ENCODE data around the gene WNT9A. TPM values are rescaled to one million over a fixed set of nuclear protein-coding genes. Genes with fewer than 3 reads are reported as not detected.

The WNT9A gene
- total and polyA plus RNA-seq, 3 experiments from 2014 or later = 0.07 to 0.13 TPM; not detected in 1

DNA sequence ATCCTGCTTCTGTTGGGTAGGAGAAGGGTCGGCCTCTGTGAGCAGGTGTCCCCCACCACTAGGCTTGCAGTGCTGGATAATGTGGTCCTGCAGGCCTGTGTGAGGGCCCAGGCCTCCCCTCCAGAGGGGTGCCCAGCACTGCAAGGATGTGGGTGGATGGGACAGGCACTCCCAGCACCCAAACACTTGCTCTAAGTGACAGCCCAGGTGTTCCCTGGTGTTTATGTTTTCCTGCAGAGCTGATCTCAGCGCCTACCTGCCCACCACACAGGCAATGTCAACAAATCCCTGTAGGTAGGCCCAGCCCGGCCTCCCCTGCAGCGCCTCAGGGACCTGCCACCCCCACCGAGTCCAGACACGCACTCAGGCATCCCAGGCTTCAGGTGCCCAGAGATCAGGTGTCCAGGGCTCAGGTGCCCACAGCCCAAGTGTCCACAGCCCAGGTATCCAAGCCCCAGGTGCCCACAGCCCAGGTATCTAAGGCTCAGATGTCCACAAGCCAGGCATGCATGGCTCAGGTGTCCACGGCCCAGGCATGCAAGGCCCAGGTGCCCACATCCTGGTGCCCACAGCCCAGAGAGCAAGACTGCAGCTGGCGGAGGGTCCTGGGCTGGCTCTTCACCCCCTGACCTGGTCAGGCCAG lies 59.2 kb downstream of the WNT9A start:
- no peak overlapping the region for H3K27ac ChIP-seq (ENCODE audit: low read depth, low read length)
- CTCF ChIA-PET = no interaction called here
- H3K36me3 Mint-ChIP-seq = no peaks in the 10 kb centered on the region

GRCh38 chr1:227887697-227888403 lies 59.9 kb downstream of the WNT9A start:
- Histone ChIP-seq H3K9me3 (ENCODE audit: low read length) (no peaks in the 10 kb centered on the region), H3K4me1 (ENCODE audit: insufficient read depth, low read length) (peaks cover 36% of the 10 kb centered on the region), H3K36me3 (ENCODE audit: insufficient read depth, low read length) (no peaks in the 10 kb centered on the region), H3K4me3 (ENCODE audit: low read length) (no peak overlapping the region), H3K27me3 (ENCODE audit: insufficient read depth, low read length, poor library complexity, severe bottlenecking) (no peaks in the 10 kb centered on the region), H3K27ac (ENCODE audit: low read depth, low read length) (no peak overlapping the region)
- Mint-ChIP-seq H3K27me3 (no peaks in the 10 kb centered on the region), H3K4me3 (peak overlapping the region in 6 of 7 donors; percentile 8 to 74 (median 70)), H3K36me3 (no peaks in the 10 kb centered on the region), H3K4me1 (peaks cover 14 to 43% (median 22%) of the 10 kb centered on the region in 3 donors), H3K27ac (peak overlapping the region in 2 of 8 donors; percentile 77 to 79), H3K9me3 (no peaks in the 10 kb centered on the region)
- ChIA-PET CTCF (no interaction called here), POLR2A (interaction anchor here (1.5 kb wide), 1 partner anchor 122 kb away, joined by 4 read pairs; no protein-coding TSS in a partner anchor)
- DNase-seq = peak in 1 of 5 donors; percentile 50

More for the DNA sequence above, 59.2 kb downstream of the WNT9A start:
- Histone ChIP-seq H3K36me3 (ENCODE audit: insufficient read depth, low read length) (no peaks in the 10 kb centered on the region), H3K4me1 (ENCODE audit: insufficient read depth, low read length) (peaks cover 36% of the 10 kb centered on the region), H3K9me3 (ENCODE audit: low read length) (no peaks in the 10 kb centered on the region), H3K4me3 (ENCODE audit: low read length) (no peak overlapping the region), H3K27me3 (ENCODE audit: insufficient read depth, low read length, poor library complexity, severe bottlenecking) (no peaks in the 10 kb centered on the region)
- Mint-ChIP-seq H3K4me3 (no peak overlapping the region), H3K4me1 (peaks cover 14 to 39% (median 22%) of the 10 kb centered on the region in 3 donors), H3K27ac (peak overlapping the region in 1 of 8 donors; percentile 47), H3K27me3 (no peaks in the 10 kb centered on the region), H3K9me3 (no peaks in the 10 kb centered on the region)
- POLR2A ChIA-PET = no interaction called here
- DNase-seq = peak in 1 of 5 donors; percentile 42

DNA sequence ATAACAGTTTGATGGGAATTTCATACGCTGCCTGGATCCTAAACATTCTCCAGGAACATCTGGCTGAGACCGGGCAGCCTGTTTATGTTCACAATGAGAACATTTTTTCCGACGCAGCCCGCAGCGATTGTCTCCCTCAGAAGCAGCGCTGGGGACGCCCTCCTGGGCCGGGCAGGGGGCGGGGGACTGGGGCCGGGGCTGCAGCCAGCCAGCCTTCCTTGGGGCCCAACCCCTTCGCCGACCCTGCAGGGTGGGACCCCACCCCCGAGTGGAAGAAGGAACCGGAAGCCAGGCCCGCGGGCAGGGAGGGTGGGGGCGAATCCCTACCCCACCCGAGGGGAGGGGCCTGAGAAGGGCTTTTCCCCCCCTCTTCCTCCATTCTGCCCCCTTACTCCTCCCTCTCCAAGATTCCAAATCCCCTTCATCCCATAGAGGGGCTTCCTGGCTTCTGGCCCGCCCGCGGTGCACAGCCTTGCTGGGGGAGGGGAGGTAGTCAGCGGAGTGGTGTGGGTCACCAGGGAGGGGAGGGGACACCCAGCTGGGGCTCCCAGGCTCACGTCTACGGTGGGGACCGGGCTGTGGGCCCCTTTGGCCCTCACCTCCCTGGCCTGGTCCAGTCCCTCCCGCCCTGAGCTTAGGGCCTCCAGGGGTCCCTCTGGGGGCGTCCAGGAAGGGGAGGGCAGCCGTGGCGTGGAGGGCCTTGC lies 60.6 kb downstream of the WNT9A start:
- no peak overlapping the region for H3K27ac ChIP-seq (ENCODE audit: low read depth, low read length)
- POLR2A ChIA-PET = interaction anchor here (1.5 kb wide), 1 partner anchor 121 kb away, joined by 4 read pairs; no protein-coding TSS in a partner anchor
- H3K9me3 ChIP-seq (ENCODE audit: low read length) = no peaks in the 10 kb centered on the region
- no peaks in the 10 kb centered on the region for H3K27me3 ChIP-seq (ENCODE audit: insufficient read depth, low read length, poor library complexity, severe bottlenecking)
- no peaks in the 10 kb centered on the region for H3K27me3 Mint-ChIP-seq
- peak overlapping the region in 3 of 8 donors; percentile 58 to 81 (median 75) for H3K27ac Mint-ChIP-seq
- H3K4me3 Mint-ChIP-seq = peak overlapping the region in 4 of 7 donors; percentile 55 to 68 (median 66)
- H3K36me3 ChIP-seq (ENCODE audit: insufficient read depth, low read length) = no peaks in the 10 kb centered on the region
- H3K36me3 Mint-ChIP-seq = no peaks in the 10 kb centered on the region
- H3K4me1 ChIP-seq (ENCODE audit: insufficient read depth, low read length) = peaks cover 36% of the 10 kb centered on the region
- peaks cover 16 to 46% (median 26%) of the 10 kb centered on the region in 3 donors for H3K4me1 Mint-ChIP-seq
- peak overlapping the region; percentile 32 for H3K4me3 ChIP-seq (ENCODE audit: low read length)
- no peaks in the 10 kb centered on the region for H3K9me3 Mint-ChIP-seq
- CTCF ChIA-PET = interaction anchor here (1.9 kb wide), 1 partner anchor 125 kb away, joined by 7 read pairs; no protein-coding TSS in a partner anchor
- DNase-seq = peak in 3 of 5 donors; percentile 16 to 55 (median 23)

GRCh38 chr1:227886503-227886961 lies 61.2 kb downstream of the WNT9A start:
- POLR2A ChIA-PET = interaction anchor here (1.5 kb wide), 1 partner anchor 120 kb away, joined by 4 read pairs; no protein-coding TSS in a partner anchor
- Mint-ChIP-seq H3K27me3 (no peaks in the 10 kb centered on the region), H3K36me3 (no peaks in the 10 kb centered on the region), H3K4me1 (peaks cover 16 to 46% (median 26%) of the 10 kb centered on the region in 3 donors), H3K27ac (peak overlapping the region in 4 of 8 donors; percentile 26 to 81 (median 64)), H3K9me3 (no peaks in the 10 kb centered on the region), H3K4me3 (peak overlapping the region in 4 of 7 donors; percentile 55 to 68 (median 66))
- CTCF ChIA-PET = interaction anchor here (1.0 to 1.9 kb wide), 3 partner anchors 23 to 124 kb away, joined by 3 to 7 read pairs (median 3); no protein-coding TSS in a partner anchor
- Histone ChIP-seq H3K27ac (ENCODE audit: low read depth, low read length) (no peak overlapping the region), H3K27me3 (ENCODE audit: insufficient read depth, low read length, poor library complexity, severe bottlenecking) (no peaks in the 10 kb centered on the region), H3K4me1 (ENCODE audit: insufficient read depth, low read length) (peaks cover 36% of the 10 kb centered on the region), H3K9me3 (ENCODE audit: low read length) (no peaks in the 10 kb centered on the region), H3K4me3 (ENCODE audit: low read length) (peak overlapping the region; percentile 32), H3K36me3 (ENCODE audit: insufficient read depth, low read length) (no peaks in the 10 kb centered on the region)
- DNase-seq = peak in 1 of 5 donors; percentile 44

GRCh38 chr1:227885648-227886502 lies 61.9 kb downstream of the WNT9A start:
- H3K4me3 Mint-ChIP-seq = peak overlapping the region; percentile 47 to 81 (median 74)
- H3K27me3 ChIP-seq (ENCODE audit: insufficient read depth, low read length, poor library complexity, severe bottlenecking) = no peaks in the 10 kb centered on the region
- H3K36me3 ChIP-seq (ENCODE audit: insufficient read depth, low read length) = no peaks in the 10 kb centered on the region
- peaks cover 16 to 46% (median 26%) of the 10 kb centered on the region in 3 donors for H3K4me1 Mint-ChIP-seq
- peak overlapping the region; percentile 56 to 89 (median 88) for H3K27ac Mint-ChIP-seq
- H3K27ac ChIP-seq (ENCODE audit: low read depth, low read length) = no peak overlapping the region
- H3K4me3 ChIP-seq (ENCODE audit: low read length) = peak overlapping the region; percentile 59
- ChIA-PET POLR2A (interaction anchor here (1.5 kb wide), 1 partner anchor 120 kb away, joined by 4 read pairs; no protein-coding TSS in a partner anchor), CTCF (interaction anchor here (1.0 to 1.9 kb wide), 3 partner anchors 22 to 124 kb away, joined by 3 to 7 read pairs (median 3); no protein-coding TSS in a partner anchor)
- peaks cover 36% of the 10 kb centered on the region for H3K4me1 ChIP-seq (ENCODE audit: insufficient read depth, low read length)
- H3K9me3 Mint-ChIP-seq = no peaks in the 10 kb centered on the region
- no peaks in the 10 kb centered on the region for H3K27me3 Mint-ChIP-seq
- H3K36me3 Mint-ChIP-seq = no peaks in the 10 kb centered on the region
- peak in 2 of 5 donors; percentile 1 to 48 for DNase-seq
- no peaks in the 10 kb centered on the region for H3K9me3 ChIP-seq (ENCODE audit: low read length)

DNA sequence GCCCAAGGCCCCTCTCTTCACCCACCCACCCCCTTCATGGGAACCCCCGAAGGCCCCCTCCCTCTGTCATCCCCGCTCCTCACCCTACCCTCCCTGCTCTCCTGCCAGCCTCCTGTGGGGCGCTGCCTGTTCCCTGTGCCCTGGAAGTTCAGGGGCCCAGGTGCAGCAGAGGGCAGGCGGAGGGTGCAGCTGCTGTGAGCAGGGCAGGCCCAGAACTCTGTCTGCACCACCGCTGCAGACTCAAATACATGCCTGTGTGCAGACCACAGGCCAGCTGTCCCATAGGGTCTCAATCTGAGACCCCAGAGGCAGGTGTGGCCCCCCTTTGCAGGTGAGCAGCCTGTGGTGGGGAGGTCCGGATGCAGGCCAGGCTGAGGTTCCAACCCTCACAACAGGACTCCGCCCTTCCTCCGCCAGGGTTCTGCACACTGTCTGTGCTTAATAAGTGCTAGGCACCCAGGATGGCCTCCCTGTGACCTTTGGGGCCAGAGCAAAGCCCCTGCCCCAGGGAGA lies 62.5 kb downstream of the WNT9A start:
- peak in 4 of 5 donors; percentile 6 to 56 (median 28) for DNase-seq
- H3K36me3 Mint-ChIP-seq = no peaks in the 10 kb centered on the region
- no peak overlapping the region for H3K27ac ChIP-seq (ENCODE audit: low read depth, low read length)
- H3K4me3 ChIP-seq (ENCODE audit: low read length) = peak overlapping the region; percentile 59
- H3K36me3 ChIP-seq (ENCODE audit: insufficient read depth, low read length) = no peaks in the 10 kb centered on the region
- peak overlapping the region; percentile 56 to 89 (median 88) for H3K27ac Mint-ChIP-seq
- H3K27me3 Mint-ChIP-seq = no peaks in the 10 kb centered on the region
- H3K9me3 Mint-ChIP-seq = no peaks in the 10 kb centered on the region
- ChIA-PET CTCF (interaction anchor here (1.5 to 1.9 kb wide), 2 partner anchors 122 to 123 kb away, joined by 3 to 7 read pairs; no protein-coding TSS in a partner anchor), POLR2A (no interaction called here)
- H3K4me1 ChIP-seq (ENCODE audit: insufficient read depth, low read length) = peaks cover 36% of the 10 kb centered on the region
- peak overlapping the region; percentile 47 to 81 (median 74) for H3K4me3 Mint-ChIP-seq
- H3K27me3 ChIP-seq (ENCODE audit: insufficient read depth, low read length, poor library complexity, severe bottlenecking) = no peaks in the 10 kb centered on the region
- no peaks in the 10 kb centered on the region for H3K9me3 ChIP-seq (ENCODE audit: low read length)
- peaks cover 16 to 46% (median 26%) of the 10 kb centered on the region in 3 donors for H3K4me1 Mint-ChIP-seq
